Activated effector memory CD4-positive, alpha-beta T cell treated with Interleukin-2 at 50 U/mL for 16 hours (primary cell): Measurements from ENCODE around the gene OR52E1.
"Not testable (repeated sequence)": the region's sequence is repeated elsewhere in the genome, so short reads cannot be mapped to it uniquely, and the experiment has no call there.

ENCODE experiments used
- DNase-seq: peaks from one replicate; pipeline ENCODE4 v3.0.0-alpha.2; 2020

OR52E1 gene

DNA sequence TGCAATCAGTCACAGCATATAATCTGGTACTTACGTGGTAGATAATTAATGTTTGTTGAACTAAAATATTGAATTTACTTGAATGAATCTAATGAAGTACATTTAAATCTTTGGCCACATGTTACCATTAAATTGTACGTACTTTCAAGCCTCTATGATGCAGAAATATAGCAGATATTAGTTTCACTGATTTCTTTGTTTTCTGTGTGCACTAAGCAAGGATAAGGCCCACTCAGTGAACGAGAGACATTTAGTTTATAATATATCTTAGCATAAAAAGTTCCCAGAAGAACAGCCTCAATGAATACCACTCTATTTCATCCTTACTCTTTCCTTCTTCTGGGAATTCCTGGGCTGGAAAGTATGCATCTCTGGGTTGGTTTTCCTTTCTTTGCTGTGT is at the start of gene OR52E1:
OR52E1 (plus strand) TSS at position 301 of the 400 bp plus-strand sequence.
- no peak for DNase-seq

DNA sequence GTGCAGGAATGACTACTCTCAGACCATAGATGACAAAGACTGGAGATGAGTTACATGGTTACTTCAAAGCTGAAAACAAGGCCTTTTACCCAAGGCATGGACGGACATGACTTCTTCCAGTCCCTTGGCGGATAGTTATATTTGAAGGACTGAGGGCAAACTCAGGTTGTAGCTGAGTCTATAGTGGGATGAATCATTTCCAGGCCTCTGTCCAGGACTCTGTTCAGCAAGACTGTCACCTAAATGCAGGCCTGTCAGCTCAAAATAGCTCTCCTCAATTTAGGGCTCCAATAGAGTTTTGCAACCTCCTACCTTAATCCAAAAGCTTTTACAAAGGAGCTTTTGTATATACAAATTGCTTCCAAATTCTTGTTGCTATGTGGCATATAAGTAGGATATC is 47.4 kb upstream of the OR52E1 start:
- DNase-seq = no peak

DNA sequence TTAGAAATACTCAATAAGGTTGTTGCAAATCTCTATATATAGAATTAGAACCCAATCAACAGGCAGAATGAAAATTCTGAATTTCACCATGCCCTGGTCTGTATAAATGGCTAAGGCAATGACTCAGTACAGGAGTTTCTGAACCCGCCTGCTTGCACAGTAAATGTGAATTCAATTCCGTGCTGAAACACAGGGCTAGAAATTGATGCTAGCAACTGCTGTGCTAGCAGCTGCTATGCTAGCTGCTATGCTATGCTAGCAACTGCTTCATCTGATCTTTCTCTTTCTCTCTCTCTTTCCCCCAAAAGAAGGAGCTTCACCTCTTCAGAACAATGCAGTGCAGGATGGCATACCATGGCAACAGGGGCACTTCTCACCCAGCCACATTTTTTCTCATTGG is 32.7 kb upstream of the OR52E1 start:
- no peak for DNase-seq

DNA sequence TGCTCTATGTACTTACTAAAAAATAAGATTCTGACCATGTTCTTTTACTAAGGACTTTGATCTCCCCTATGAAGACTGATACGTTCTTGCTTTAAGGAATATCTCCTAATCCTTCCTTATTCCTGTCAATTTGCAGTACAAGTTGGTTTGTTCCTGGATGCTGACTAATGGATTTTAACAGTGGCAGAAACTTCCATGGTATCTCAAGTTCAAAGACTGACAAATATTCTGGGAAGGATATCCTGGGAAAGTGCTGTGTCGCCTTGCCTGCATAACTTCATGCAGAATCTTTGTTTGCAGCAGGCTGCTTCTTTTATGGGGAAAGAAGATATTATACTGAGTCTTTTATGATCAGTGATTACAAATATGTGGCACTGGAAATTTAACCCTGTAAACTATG is 31.4 kb upstream of the OR52E1 start:
- no peak for DNase-seq

DNA sequence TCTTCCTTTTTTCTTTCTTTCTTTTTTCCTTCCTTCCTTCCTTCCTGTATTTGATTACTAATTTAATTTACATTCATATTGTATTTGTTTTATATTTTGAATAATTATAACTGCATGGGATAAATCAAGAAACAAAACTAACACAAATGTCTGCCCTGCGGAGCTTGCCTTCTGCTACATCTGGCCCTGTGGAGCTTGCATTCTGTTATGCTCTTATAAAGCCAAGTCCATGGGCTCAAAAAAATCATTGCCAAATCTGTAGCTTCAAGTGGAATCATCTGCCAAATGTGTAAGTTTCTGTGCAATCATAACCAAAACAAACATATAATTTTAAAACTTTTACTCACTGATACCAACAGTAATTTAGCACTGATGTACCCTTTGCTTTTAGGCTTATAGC is 31.0 kb upstream of the OR52E1 start:
- no peak for DNase-seq

DNA sequence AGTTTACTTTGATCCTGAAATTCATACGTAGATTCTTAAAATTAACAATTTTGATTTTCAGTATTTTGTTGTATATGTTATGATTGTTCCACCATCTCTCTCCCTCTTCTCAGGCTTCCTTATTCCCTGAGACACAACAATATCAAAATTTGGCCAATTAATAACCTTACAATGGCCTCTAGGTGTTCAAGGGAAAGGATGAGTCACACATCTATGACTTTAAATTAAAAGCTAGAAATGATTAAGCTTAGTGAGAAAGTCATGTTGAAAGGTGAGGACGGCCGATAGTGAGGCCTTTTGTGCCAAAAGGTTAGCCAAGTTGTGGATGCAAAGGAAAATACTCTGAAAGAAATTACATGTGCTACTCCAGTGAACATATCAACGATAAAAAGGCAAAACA is 28.5 kb upstream of the OR52E1 start:
- DNase-seq = no peak

DNA sequence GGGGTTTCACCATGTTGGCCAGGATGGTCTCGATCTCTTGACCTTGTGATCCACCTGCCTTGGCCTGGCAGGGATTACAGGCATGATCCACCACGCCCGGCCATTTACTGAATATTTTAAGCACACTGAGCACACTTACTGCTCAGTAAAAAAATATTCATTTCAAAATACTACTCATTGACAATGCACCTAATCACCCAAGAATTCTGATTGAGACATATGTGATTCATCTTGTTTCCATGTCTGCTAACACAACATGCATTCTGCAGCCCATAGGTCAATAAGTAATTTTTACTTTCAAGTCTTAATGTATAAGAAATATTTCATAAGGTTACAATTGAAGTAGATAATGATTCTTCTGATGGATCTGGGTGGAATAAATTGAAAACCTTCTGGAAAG is 27.3 kb upstream of the OR52E1 start:
- DNase-seq = no peak

DNA sequence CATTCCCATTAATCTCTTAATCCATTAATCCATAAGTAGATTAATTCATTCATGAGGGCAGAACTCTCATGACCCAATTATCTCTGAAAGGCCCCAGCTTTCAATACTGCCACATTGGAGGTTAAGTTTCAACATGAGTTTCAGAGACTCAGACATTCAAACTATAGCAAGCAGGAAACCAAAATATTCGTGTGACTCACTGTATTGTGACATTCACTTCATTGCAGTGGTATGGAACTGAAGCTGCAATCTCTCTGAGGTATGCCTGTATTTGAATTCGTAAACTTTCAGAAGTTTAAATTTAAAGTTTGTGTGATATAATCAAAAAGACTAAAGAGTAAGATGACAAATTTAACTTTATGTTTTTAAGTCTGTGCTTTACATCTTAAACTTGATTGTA is 26.0 kb upstream of the OR52E1 start:
- DNase-seq = no peak

DNA sequence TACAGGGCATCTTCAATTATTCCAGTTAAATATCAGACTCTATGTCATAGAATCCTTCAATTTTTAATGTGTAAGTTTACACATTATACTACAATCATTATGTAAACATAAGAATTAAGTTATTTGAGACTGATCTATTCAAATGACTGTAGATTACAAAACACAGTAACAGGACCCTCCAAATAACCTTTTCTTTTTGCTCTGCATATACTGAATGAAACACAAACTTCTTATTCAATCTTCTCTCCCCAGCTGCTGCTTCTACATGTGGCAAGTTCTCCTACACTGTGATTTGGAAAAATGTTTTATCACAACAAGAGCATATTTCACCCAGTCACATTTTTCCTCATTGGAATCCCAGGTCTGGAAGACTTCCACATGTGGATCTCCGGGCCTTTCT is 23.1 kb upstream of the OR52E1 start, which contains the start of gene OR52J3:
OR52J3 (plus strand) TSS at position 301 of the 400 bp plus-strand sequence; CDS start at position 301, 0 bp downstream.
- no peak for DNase-seq

DNA sequence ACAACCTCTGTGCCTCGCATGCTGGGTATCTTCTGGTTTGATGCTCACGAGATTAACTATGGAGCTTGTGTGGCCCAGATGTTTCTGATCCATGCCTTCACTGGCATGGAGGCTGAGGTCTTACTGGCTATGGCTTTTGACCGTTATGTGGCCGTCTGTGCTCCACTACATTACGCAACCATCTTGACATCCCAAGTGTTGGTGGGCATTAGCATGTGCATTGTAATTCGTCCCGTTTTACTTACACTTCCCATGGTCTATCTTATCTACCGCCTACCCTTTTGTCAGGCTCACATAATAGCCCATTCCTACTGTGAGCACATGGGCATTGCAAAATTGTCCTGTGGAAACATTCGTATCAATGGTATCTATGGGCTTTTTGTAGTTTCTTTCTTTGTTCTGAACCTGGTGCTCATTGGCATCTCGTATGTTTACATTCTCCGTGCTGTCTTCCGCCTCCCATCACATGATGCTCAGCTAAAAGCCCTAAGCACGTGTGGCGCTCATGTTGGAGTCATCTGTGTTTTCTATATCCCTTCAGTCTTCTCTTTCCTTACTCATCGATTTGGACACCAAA is 22.5 kb upstream of the OR52E1 start:
- DNase-seq = no peak

DNA sequence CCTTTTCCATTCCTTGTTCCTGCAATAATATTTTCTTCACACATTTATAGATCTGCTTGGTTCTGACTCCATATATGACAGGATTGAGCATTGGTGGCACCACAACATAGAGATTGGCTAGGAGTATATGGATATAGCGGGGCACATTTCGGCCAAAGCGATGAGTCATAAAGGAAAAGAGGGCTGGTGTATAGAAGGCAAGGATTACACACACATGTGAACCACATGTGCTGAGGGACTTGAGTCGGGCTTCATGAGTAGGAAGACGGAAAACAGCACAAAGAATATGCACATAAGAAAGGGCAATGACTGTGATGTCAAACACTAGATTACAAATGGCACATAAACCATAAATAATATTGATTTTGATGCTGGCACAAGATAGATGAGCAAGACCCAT is 10.7 kb upstream of the OR52E1 start:
- not testable (repeated sequence) for DNase-seq

DNA sequence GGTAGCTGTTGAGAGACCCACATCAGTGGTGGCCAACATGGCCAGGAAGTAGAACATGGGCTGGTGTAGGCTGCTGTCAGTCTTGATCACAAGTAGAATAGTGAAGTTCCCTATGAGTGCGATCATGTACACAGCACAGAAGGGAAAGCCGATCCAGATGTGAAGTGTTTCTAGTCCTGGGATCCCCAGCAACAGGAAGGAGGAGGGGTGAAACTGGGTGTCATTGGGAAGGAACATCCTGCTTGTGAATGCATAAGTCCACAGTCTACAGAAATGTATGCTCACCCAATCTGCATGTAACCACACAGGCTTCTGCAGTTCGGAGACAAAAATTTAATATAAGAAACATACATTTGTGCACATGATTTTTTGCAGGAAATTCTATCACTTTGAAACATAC is 10.0 kb upstream of the OR52E1 start, which contains the start of gene OR52E2:
OR52E2 (minus strand) TSS at position 237 of the 400 bp plus-strand sequence; CDS start at position 237, 0 bp downstream.
- no peak for DNase-seq

DNA sequence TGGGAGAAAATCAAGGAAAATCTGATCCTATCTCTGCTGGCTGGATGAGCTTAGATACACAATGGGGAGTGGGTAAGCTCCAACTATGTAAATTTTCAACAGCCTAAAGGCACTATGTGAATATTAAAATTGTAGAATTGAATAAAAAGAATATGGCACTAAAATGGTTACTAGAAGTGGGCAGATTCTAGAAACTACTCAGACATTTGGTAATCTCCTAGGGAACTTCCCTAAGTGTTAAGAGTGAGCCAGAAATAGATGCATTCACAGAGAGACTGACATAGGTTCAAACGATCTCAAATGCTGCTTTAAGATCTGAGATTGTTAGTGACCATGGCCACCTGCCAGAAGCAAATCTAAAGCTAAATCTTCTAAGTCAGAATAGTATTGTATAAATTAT is 4.3 kb upstream of the OR52E1 start:
- no peak for DNase-seq

DNA sequence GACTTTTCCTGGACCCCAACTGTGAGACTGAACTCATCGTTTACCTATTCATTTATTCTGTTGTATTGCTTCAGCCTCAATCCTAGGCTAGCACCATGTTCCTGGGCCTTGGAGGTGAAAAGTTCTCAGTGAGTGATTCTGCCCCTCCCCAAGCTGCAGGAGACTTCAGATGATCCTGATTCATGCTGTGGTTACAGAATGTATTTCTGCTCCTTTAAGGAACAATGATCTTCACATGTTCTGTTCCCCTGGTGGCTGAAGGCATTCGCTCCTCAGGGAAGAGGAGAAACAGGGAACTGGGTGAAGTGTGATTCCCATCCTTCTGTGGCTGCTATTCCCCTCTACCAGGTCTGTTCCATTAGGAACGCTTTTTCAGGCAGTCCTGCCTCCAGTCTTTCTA is 2.4 kb downstream of the OR52E1 start:
- no peak for DNase-seq

DNA sequence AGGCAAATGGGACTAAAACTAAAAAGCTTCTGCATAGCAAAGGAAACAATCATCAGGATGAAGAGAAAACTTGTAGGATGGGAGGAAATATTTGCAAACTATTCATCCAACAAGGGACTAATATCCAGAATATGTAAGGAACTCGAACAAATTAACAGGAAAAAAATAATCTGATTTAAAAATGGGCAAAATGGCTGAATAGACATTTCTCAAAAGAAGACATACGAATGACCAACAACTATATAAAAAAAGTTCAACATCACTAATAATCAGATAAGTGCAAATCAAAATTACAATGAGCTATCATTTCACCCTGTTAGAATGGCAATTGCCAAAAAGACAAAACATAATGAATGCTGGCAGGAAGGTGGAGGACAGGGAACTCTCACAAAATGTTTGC is 12.0 kb downstream of the OR52E1 start:
- no peak for DNase-seq

DNA sequence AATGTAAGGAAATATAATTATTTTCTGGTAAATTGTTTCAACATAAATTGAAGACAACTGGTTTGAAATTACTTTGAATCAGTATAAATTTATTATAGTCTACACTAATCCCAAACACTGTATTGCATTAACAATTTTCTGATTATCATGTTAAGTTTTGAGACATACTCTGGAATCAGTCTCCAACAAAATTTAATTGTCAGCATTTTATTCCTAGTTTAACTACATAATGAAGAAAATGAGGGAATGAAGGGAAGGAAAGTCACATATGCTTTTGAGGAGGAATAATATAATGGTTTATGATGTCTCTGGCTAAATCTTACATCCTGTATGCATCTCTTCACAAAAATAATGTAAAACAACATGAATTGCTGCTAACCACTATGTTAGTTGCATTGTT is 14.2 kb downstream of the OR52E1 start:
- DNase-seq = no peak

DNA sequence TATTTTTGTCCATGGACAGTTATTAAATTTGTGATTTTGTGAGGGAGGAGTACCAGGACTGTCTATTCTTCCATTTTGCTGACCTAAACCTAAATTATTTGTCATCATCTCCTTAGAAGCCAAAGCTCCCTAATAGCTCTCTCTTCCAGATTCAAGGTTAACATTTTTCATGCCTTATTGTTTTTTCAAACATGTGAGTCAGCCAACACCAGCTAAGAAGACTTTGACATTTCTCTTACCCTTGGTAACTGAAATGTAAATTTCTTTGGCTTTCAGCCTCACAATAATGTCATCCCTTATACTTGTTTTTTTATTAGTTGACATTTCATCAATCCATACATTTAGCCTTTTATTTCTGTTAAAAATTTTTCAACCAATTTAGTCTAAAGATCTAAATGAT is 19.2 kb downstream of the OR52E1 start:
- no peak for DNase-seq

DNA sequence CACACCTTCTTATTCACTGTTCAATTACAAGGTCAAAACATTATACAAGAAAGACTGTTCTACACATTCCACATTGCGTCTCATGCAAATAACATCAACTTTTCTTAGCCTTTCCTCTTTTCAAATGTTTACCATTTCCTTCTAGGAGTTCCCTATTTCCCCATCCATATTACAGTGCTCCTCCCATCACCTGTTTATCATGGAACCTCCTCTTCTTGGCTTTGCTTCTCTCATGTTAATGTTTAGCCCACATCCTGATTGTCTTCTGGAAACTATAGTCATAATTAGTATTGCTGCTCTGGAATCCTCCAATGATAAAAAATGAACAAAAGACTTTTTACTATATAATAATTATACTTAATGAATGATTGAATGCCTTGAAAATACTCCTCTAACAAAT is 21.3 kb downstream of the OR52E1 start:
- no peak for DNase-seq

DNA sequence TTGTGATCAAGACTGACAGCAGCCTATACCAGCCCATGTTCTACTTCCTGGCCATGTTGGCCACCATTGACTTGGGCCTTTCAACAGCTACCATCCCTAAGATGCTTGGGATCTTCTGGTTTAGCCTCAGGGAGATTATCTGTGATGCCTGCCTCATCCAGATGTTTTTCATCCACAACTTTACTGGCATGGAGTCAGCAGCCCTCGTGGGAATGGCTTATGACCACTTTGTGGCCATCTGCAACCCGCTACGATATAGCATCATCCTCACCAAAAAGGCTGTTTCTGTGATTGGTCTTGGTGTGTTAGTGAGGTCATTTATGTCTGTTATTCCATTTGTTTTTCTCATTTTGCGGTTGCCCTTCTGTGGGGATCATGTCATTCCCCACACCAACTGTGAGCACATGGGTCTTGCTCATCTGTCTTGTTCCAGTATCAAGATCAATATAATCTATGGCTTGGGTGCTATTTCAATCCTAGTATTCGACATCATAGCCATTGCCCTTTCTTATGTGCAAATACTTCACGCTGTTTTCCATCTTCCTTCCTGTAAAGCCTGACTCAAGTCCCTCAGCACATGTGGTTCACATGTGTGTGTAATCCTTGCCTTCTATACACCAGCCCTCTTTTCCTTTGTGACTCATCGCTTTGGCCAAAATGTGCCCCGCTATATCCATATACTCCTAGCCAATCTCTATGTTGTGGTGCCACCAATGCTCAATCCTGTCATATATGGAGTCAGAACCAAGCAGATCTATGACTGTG is 23.6 kb downstream of the OR52E1 start:
- no peak for DNase-seq

DNA sequence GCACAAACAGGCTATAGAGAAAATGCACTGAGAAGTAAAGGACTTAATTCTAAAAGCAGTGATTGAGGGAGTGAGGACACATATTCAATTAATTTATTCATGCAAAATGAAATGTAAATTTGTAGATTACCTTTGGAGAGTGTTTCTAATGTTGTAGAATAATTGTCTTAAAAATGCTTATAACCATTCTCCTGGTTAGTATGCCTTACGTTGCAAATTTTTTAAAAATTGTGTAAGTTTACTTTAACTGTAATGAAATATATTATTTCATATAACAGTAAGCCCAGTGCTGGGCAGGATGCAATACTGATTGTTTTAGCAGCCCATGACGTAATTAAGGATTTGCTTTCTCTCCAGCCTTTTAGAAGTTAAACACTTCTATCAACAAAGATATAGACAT is 26.6 kb downstream of the OR52E1 start:
- no peak for DNase-seq

DNA sequence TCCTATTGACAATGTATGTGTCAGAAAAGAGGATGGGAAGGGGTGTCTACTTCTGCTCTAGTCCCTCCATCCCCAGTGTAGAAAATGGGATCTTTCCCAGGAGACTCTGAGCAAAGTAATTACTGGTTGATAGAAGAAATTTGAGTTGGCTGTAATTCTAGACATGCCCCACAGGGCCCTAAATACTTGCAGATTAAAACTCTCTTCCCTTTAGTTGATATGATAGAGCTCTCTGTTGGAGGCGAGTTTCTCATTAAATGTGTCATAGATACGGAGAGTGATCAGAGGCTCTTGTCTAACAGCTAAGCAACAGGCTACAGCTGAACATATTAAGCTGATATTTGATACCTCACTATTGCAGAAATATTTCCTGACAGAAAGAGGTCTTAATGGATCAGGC is 32.9 kb downstream of the OR52E1 start:
- DNase-seq = no peak

DNA sequence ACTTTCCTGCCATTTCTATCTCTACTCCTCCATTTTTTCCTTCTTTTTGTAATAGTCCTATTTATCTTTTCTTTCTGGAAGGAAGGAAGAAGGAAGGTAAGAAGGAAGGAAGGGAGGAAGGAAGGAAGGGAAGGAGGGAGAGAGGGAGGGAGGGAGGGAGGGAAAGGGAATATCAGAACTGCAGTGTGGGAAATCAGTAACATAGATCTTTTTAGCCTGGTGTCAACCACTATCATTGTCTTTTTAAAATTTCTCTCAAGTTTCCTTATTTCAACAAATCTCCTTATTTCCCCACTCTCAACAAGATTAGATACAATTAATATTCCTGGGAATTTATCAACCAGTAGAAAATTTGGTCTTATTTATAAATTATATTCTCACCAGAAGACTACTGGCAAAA is 33.7 kb downstream of the OR52E1 start:
- DNase-seq = no peak

DNA sequence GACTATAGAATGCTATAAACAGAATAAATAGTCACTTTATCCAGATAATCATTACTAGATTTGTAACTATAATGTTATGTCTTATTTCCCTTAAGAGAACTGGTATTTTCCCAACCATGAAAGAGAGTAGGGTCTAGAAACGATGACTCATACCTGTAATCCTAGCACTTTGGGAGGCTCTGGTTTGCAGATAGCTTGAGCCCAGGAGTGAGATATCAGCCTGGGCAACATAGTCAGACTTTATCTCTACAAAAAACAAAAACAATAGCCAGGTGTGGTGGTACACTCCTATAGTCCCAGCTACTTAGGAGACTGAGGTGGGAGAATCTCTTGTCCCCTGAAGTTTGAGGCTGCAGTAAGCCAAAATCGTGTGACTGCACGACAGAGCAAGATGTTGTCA is 37.9 kb downstream of the OR52E1 start:
- DNase-seq = no peak

DNA sequence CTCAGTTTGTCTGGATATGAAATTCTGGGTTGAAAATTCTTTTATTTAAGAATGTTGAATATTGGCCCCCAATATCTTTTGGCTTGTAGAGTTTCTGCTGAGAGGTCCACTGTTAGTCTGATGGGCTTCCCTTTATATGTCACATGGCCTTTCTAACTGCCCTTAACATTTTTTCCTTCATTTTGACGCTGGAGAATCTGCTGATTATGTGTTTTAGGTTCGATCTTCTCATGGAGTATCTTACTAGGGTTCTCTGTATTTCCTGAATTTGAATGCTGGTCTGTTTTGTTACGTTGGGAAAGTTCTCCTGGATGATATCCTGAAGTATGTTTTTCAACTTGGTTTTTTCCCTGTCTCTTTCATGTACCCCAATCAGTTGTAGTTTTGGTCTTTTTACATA is 46.0 kb downstream of the OR52E1 start:
- DNase-seq = no peak

DNA sequence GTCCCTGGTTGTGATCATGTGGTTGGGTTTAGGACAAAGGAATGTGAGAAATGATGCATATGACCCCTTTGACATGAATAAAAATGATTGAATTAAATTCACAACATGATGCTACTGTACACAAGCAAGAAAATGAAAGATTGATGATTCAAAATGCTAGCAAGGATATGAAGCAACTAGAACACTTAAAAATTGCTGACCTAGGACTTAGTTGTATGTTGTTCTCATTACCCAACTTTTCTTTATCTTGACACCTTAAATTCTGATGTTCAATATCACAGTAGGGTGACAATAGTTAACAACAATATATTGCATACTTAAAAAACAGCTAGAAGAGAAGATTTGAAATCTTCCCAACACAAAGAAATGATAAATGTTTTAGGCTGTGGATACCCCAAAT is 48.2 kb downstream of the OR52E1 start:
- no peak for DNase-seq
